Chondrocyte (in vitro differentiated cells): ENCODE measurements around the gene TMEM270. TPM values are rescaled to one million over a fixed set of nuclear protein-coding genes. Genes with fewer than 3 reads are reported as not detected.

Experiments used
- DNase-seq: peaks from one replicate; pipeline ENCODE4 v3.0.0; 2021; ENCODE audit warnings: mixed read lengths, low spot score
- H3K27ac Mint-ChIP-seq: one replicate; pipeline ENCODE4 v1.8.0; 2021; ENCODE audit warnings: mild to moderate bottlenecking, moderate library complexity, mixed read lengths; ENCODE audit not compliant: unreplicated experiment
- H3K27me3 Mint-ChIP-seq: 2 replicates; pipeline ENCODE4 v1.8.0; 2021; ENCODE audit warnings: low read depth, mixed read lengths
- H3K36me3 Mint-ChIP-seq: 2 replicates; pipeline ENCODE4 v1.8.0; 2021; ENCODE audit warnings: low read depth, mixed read lengths
- H3K4me1 Mint-ChIP-seq: 2 replicates; pipeline ENCODE4 v1.8.0; 2021; ENCODE audit warnings: low read depth, mild to moderate bottlenecking, mixed read lengths
- H3K4me3 Mint-ChIP-seq: one replicate; pipeline ENCODE4 v1.8.0; 2021; ENCODE audit warnings: mild to moderate bottlenecking, moderate library complexity, mixed read lengths; ENCODE audit not compliant: unreplicated experiment
- H3K9me3 Mint-ChIP-seq: 2 replicates; pipeline ENCODE4 v1.8.0; 2021; ENCODE audit warnings: low read depth, mixed read lengths
- total RNA-seq: library from RNA; stranded (reverse); gene quantifications from 3 replicates; pipeline ENCODE4 v1.2.1, GENCODE V29; 2021
- TF ChIP-seq, protein P1 (sequence below): fragments of 200-600 bp; sonication (generic); IDR thresholded peaks from 2 replicates; pipeline ENCODE4 v1.5.0; 2021; ENCODE audit warnings: antibody characterized with exemption, mild to moderate bottlenecking, moderate library complexity

Gene TMEM270
- total RNA-seq, 1 donor from 2014 or later: 0.25 TPM

DNA sequence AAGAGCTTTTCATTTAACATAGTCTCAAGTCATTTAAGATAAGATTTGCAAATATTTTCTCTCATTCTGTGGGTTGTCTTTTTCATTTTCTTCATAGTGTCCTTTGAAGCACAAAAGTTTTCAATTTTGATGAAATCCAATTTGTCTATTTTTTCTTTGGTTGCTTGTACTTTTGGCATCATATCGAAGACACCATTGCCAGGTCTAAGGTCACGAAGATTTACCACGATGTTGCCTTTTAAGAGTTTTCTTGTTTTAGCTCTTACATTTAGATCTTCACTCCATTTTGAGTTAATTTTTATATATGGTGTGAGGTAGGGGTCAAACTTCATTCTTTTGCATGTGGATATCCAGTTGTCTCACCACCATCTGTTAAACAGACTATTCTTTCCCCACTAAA, 34.7 kb downstream of the TMEM270 start:
- H3K27me3 Mint-ChIP-seq: no peaks in the 10 kb centered on the region
- no peak overlapping the region for H3K4me3 Mint-ChIP-seq
- H3K36me3 Mint-ChIP-seq: peaks cover 6% of the 10 kb centered on the region
- H3K4me1 Mint-ChIP-seq: peaks cover 81% of the 10 kb centered on the region
- no peak for DNase-seq
- peak overlapping the region; percentile 98 for H3K27ac Mint-ChIP-seq
- TF ChIP-seq, protein P1, sequence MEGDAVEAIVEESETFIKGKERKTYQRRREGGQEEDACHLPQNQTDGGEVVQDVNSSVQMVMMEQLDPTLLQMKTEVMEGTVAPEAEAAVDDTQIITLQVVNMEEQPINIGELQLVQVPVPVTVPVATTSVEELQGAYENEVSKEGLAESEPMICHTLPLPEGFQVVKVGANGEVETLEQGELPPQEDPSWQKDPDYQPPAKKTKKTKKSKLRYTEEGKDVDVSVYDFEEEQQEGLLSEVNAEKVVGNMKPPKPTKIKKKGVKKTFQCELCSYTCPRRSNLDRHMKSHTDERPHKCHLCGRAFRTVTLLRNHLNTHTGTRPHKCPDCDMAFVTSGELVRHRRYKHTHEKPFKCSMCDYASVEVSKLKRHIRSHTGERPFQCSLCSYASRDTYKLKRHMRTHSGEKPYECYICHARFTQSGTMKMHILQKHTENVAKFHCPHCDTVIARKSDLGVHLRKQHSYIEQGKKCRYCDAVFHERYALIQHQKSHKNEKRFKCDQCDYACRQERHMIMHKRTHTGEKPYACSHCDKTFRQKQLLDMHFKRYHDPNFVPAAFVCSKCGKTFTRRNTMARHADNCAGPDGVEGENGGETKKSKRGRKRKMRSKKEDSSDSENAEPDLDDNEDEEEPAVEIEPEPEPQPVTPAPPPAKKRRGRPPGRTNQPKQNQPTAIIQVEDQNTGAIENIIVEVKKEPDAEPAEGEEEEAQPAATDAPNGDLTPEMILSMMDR: no peak
- H3K9me3 Mint-ChIP-seq: peaks cover 14% of the 10 kb centered on the region

DNA sequence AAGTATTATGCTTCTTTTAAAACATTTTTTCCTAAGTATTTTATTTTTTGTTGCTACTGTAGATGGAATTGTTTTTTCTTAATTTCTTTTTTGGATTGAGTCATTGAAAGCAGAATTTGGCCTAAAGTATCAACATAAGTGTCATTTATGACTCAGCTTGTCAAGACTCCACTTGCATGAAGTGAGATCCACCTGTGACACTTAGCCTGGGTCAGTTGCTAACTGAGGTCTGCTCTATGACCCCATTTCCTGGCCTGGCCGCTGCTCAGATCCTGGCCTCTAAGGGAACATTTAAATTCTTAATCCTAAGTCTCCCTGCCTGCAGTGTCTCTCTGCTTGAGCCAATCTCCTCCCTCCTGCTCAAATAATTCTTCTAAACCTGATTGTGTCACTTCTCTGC, 35.5 kb downstream of the TMEM270 start:
- Mint-ChIP-seq H3K36me3 (peaks cover 6% of the 10 kb centered on the region), H3K27me3 (no peaks in the 10 kb centered on the region), H3K4me3 (no peak overlapping the region), H3K27ac (peak overlapping the region; percentile 73), H3K9me3 (peaks cover 14% of the 10 kb centered on the region), H3K4me1 (peaks cover 84% of the 10 kb centered on the region)
- no peak for DNase-seq
- TF ChIP-seq, protein P1: no peak

DNA sequence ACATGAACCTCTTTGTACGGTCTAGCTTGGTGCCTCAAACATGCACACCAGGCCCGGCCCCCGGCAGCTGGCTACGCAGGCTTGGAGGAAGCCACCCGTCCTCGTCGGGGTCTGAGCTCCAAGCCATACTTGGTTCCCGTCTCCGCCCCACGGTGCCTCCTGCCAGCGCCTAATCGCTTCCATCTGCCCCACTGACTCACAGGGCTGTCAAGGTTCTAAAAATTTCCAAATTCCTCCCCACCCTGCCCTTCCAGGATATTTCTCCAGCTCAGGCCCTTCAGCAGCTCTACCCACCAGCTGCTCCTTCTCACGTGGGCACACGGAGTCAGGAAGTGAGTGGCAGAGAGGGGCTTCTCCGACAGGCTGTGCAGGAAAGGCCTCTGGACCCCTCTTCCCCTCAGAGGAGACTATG, 38.8 kb downstream of the TMEM270 start:
- peaks cover 67% of the 10 kb centered on the region for H3K4me1 Mint-ChIP-seq
- TF ChIP-seq, protein P1: no peak
- peaks cover 6% of the 10 kb centered on the region for H3K36me3 Mint-ChIP-seq
- DNase-seq: no peak
- H3K9me3 Mint-ChIP-seq: peaks cover 10% of the 10 kb centered on the region
- peak overlapping the region; percentile 16 for H3K4me3 Mint-ChIP-seq
- H3K27me3 Mint-ChIP-seq: no peaks in the 10 kb centered on the region
- H3K27ac Mint-ChIP-seq: peak overlapping the region; percentile 91

DNA sequence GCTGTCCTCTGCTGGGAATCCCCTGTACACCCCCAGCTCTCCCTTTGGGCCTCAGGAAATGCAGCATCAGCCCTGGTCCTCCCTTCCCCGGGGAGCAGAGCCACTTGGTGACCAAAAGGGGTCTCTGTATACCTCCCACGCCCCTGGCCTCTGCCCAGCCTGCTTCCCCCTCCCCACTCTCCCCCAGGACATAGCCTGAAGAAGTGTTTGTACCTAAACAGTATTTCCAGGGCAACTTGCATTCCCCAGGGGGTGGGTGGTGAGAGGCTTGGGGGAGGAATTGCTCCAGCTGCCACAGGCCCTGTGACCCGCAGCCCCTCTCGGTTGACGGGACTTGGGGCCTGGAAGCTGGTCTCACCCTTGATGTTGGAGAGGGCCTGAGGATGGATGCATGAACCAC, 39.3 kb downstream of the TMEM270 start:
- Mint-ChIP-seq H3K36me3 (peaks cover 6% of the 10 kb centered on the region), H3K27me3 (no peaks in the 10 kb centered on the region), H3K4me1 (peaks cover 66% of the 10 kb centered on the region), H3K27ac (peak overlapping the region; percentile 91), H3K4me3 (no peak overlapping the region), H3K9me3 (peaks cover 10% of the 10 kb centered on the region)
- DNase-seq: no peak
- TF ChIP-seq, protein P1: peak; percentile 29

DNA sequence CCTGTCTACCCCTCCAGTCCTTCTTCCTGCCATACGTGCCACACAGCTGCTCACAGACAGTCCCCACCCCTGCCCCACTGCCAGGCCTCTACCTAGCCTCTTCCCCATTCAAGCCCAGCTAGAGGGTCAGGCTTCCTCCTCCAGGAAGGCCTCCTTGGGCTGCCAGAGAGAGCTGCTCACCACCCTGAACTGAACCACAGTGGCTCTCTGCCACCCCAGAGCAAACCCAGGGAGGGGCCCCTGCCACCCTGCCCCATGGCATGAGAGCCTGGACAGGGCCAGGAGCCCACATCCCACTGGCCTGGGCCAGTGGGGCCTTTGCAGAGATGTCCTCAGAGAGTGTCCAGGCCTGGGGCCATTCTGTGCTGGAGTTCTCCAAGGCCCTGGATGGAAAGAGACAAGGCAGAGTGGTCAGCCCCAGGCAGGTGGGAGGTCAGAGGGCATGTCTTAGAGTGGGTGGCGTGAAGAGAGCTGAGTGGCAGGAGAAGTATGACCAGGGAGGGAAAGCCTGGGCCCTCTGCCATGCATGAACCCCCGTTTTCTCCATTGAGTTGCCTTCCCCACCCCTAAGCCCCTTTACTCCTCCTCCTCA, 40.4 kb downstream of the TMEM270 start:
- H3K27me3 Mint-ChIP-seq: no peaks in the 10 kb centered on the region

More for the DNA sequence above, 40.4 kb downstream of the TMEM270 start:
- peaks cover 4% of the 10 kb centered on the region for H3K36me3 Mint-ChIP-seq
- DNase-seq: peak; percentile 67
- H3K9me3 Mint-ChIP-seq: peaks cover 3% of the 10 kb centered on the region
- TF ChIP-seq, protein P1: no peak
- no peak overlapping the region for H3K4me3 Mint-ChIP-seq
- H3K27ac Mint-ChIP-seq: no peak overlapping the region
- H3K4me1 Mint-ChIP-seq: peaks cover 60% of the 10 kb centered on the region
